ENCODE data around the gene RNF133.
"Not testable (repeated sequence)": the region's sequence is repeated elsewhere in the genome, so short reads cannot be mapped to it uniquely, and the experiment has no call there.

The RNF133 gene

GRCh38 chr7:122689346-122690109, 9.4 kb downstream of the RNF133 start:
- no peak overlapping the region for H3K27ac ChIP-seq (ENCODE audit: low read depth, low read length, severe bottlenecking)

GRCh38 chr7:122688400-122688998, 10.4 kb downstream of the RNF133 start:
- H3K36me3 ChIP-seq (ENCODE audit: control insufficient read depth, insufficient read depth, low read length): no peaks in the 10 kb centered on the region
- no peak overlapping the region for H3K27ac ChIP-seq (ENCODE audit: low read depth, low read length, severe bottlenecking)
- H3K9me3 ChIP-seq (ENCODE audit: control insufficient read depth, low read length): peaks cover 2% of the 10 kb centered on the region
- 58 to 89% methylated on average over 1 to 3 of the region's 6 CpGs for whole genome bisulfite sequencing, 2 experiments (ENCODE audit: insufficient coverage in 2 of 2)
- no peak overlapping the region for H3K4me3 ChIP-seq (ENCODE audit: extremely low read depth, insufficient read depth, low read length, poor library complexity, severe bottlenecking)
- H3K4me1 ChIP-seq (ENCODE audit: control insufficient read depth, insufficient read depth, low read length, poor library complexity, severe bottlenecking): no peaks in the 10 kb centered on the region

More at GRCh38 chr7:122689346-122690109, 9.4 kb downstream of the RNF133 start:
- H3K4me1 ChIP-seq (ENCODE audit: control insufficient read depth, insufficient read depth, low read length, poor library complexity, severe bottlenecking): no peaks in the 10 kb centered on the region
- 96% methylated on average over 13 of the region's 13 CpGs for WGBS, 2 experiments (ENCODE audit: insufficient coverage in 2 of 2)
- peaks cover 2% of the 10 kb centered on the region for H3K9me3 ChIP-seq (ENCODE audit: control insufficient read depth, low read length)
- no peak overlapping the region for H3K4me3 ChIP-seq (ENCODE audit: extremely low read depth, insufficient read depth, low read length, poor library complexity, severe bottlenecking)
- H3K36me3 ChIP-seq (ENCODE audit: control insufficient read depth, insufficient read depth, low read length): no peaks in the 10 kb centered on the region

DNA sequence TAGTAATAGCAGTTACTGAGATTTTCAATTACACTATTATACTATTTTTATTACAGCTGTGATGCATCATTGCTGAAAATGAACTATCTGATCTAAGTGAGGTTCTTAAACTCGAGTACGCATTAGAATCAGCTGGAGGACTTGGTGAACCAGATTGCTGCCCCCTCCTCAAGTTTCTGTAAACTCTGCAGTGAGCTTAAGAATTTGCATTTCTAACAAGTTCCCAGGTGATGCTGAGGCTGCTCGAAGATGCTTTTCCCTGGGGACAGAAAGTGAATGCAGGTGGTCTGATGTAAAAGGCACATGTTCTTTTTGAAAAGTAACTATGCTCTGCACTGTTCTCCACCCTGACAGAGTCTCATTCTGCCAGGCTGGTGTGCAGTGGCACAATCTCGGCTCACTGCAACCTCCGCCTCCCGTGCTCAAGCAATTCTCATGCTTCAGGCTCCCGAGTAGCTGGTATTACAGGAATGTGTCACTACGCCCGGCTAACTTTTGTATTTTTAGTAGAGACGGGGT, 12.5 kb downstream of the RNF133 start:
- Histone ChIP-seq H3K27ac (ENCODE audit: low read depth, low read length, severe bottlenecking) (no peak overlapping the region), H3K36me3 (ENCODE audit: control insufficient read depth, insufficient read depth, low read length) (no peaks in the 10 kb centered on the region), H3K4me1 (ENCODE audit: control insufficient read depth, insufficient read depth, low read length, poor library complexity, severe bottlenecking) (no peaks in the 10 kb centered on the region), H3K4me3 (ENCODE audit: extremely low read depth, insufficient read depth, low read length, poor library complexity, severe bottlenecking) (no peak overlapping the region), H3K9me3 (ENCODE audit: control insufficient read depth, low read length) (no peaks in the 10 kb centered on the region)
- 62 to 65% methylated on average over 7 to 8 of the region's 10 CpGs for WGBS, 2 experiments (ENCODE audit: insufficient coverage in 2 of 2)

- Histone ChIP-seq H3K4me3 (ENCODE audit: extremely low read depth, insufficient read depth, low read length, poor library complexity, severe bottlenecking) (no peak overlapping the region), H3K36me3 (ENCODE audit: control insufficient read depth, insufficient read depth, low read length) (no peaks in the 10 kb centered on the region), H3K27ac (ENCODE audit: low read depth, low read length, severe bottlenecking) (no peak overlapping the region), H3K9me3 (ENCODE audit: control insufficient read depth, low read length) (no peaks in the 10 kb centered on the region), H3K4me1 (ENCODE audit: control insufficient read depth, insufficient read depth, low read length, poor library complexity, severe bottlenecking) (no peaks in the 10 kb centered on the region)
- WGBS, 2 experiments (ENCODE audit: insufficient coverage in 2 of 2): no CpG with 5 or more reads among the region's 2 CpGs
These were observed 14.4 kb downstream of the RNF133 start for GRCh38 chr7:122684504-122684903.

GRCh38 chr7:122682815-122683550, 15.9 kb downstream of the RNF133 start:
- no peak overlapping the region for H3K4me3 ChIP-seq (ENCODE audit: extremely low read depth, insufficient read depth, low read length, poor library complexity, severe bottlenecking)
- no peak overlapping the region for H3K27ac ChIP-seq (ENCODE audit: low read depth, low read length, severe bottlenecking)
- WGBS, 2 experiments (ENCODE audit: insufficient coverage in 2 of 2): 80 to 82% methylated on average over 4 to 5 of the region's 8 CpGs

DNA sequence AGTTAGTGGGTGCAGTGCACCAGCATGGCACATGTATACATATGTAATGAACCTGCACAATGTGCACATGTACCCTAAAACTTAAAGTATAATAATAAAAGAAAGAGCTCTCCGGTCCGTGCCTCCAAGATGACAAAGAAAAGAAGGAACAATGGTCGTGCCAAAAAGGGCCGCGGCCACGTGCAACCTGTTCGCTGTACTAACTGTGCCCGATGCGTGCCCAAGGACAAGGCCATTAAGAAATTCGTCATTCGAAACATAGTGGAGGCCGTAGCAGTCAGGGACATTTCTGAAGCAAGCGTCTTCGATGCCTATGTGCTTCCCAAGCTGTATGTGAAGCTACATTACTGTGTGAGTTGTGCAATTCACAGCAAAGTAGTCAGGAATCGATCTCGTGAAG, 17.7 kb downstream of the RNF133 start:
- H3K27ac ChIP-seq (ENCODE audit: low read depth, low read length, severe bottlenecking); H3K4me1 ChIP-seq (ENCODE audit: control insufficient read depth, insufficient read depth, low read length, poor library complexity, severe bottlenecking); H3K36me3 ChIP-seq (ENCODE audit: control insufficient read depth, insufficient read depth, low read length); H3K9me3 ChIP-seq (ENCODE audit: control insufficient read depth, low read length); H3K4me3 ChIP-seq (ENCODE audit: extremely low read depth, insufficient read depth, low read length, poor library complexity, severe bottlenecking): not testable (repeated sequence)
- whole genome bisulfite sequencing, 2 experiments (ENCODE audit: insufficient coverage in 2 of 2): 86 to 95% methylated on average over 11 to 14 of the region's 16 CpGs

More at GRCh38 chr7:122682815-122683550, 15.9 kb downstream of the RNF133 start:
- no peaks in the 10 kb centered on the region for H3K4me1 ChIP-seq (ENCODE audit: control insufficient read depth, insufficient read depth, low read length, poor library complexity, severe bottlenecking)
- H3K9me3 ChIP-seq (ENCODE audit: control insufficient read depth, low read length): no peaks in the 10 kb centered on the region
- H3K36me3 ChIP-seq (ENCODE audit: control insufficient read depth, insufficient read depth, low read length): no peaks in the 10 kb centered on the region

DNA sequence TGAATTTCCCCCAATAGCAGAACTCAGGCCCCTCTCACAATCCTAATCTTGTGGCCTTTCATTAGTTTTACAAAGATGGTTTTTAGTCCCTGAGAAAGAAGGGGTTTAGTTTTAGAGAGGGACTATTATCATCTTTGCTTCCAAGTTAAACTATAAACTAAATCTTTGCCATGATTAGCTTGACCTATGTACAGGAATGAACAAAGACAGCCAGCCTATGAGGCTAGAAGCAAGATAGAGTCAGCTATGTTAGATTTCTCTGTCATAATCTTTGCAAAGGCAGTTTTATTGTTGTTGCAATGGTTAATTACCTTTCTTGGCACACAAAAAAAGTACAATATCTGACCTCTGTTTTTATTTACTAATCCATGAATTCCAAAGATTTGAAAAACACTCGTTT, 19.1 kb downstream of the RNF133 start:
- WGBS, 2 experiments (ENCODE audit: insufficient coverage in 2 of 2): no CpG with 5 or more reads among the region's 1 CpG
- Histone ChIP-seq H3K27ac (ENCODE audit: low read depth, low read length, severe bottlenecking) (no peak overlapping the region), H3K4me3 (ENCODE audit: extremely low read depth, insufficient read depth, low read length, poor library complexity, severe bottlenecking) (no peak overlapping the region), H3K9me3 (ENCODE audit: control insufficient read depth, low read length) (no peaks in the 10 kb centered on the region), H3K36me3 (ENCODE audit: control insufficient read depth, insufficient read depth, low read length) (no peaks in the 10 kb centered on the region), H3K4me1 (ENCODE audit: control insufficient read depth, insufficient read depth, low read length, poor library complexity, severe bottlenecking) (no peaks in the 10 kb centered on the region)

- 56 to 63% methylated on average over 8 to 9 of the region's 9 CpGs for WGBS, 2 experiments (ENCODE audit: insufficient coverage in 2 of 2)
- not testable (repeated sequence) for H3K36me3 ChIP-seq (ENCODE audit: control insufficient read depth, insufficient read depth, low read length); H3K4me1 ChIP-seq (ENCODE audit: control insufficient read depth, insufficient read depth, low read length, poor library complexity, severe bottlenecking); H3K9me3 ChIP-seq (ENCODE audit: control insufficient read depth, low read length); H3K4me3 ChIP-seq (ENCODE audit: extremely low read depth, insufficient read depth, low read length, poor library complexity, severe bottlenecking); H3K27ac ChIP-seq (ENCODE audit: low read depth, low read length, severe bottlenecking)
These were observed 19.6 kb downstream of the RNF133 start for GRCh38 chr7:122679269-122679709.

DNA sequence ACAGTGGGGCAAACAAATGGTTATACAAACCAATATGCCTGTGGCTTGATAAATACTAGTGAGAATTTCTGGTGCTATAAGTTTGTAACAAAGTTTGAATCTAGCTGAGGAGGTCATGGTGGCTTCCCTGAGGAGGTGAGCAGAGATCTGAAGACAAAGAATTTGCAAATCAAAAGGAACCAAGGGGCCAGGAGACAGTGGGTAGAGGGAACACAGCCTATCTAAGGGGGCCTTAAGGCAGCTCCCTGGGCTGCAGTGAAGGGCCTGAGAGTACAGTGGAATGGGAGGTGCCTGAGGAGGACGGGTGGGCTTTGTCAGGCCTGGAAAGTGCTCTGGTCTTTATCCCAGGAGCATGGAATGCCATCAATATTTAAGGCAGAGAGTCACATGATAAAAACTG, 21.8 kb downstream of the RNF133 start:
- no peaks in the 10 kb centered on the region for H3K4me1 ChIP-seq (ENCODE audit: control insufficient read depth, insufficient read depth, low read length, poor library complexity, severe bottlenecking)
- WGBS, 2 experiments (ENCODE audit: insufficient coverage in 2 of 2): 50% methylated on average over 1 of the region's 1 CpG; no CpG with 5 or more reads in 1 of the 2 experiments
- no peaks in the 10 kb centered on the region for H3K36me3 ChIP-seq (ENCODE audit: control insufficient read depth, insufficient read depth, low read length)
- H3K4me3 ChIP-seq (ENCODE audit: extremely low read depth, insufficient read depth, low read length, poor library complexity, severe bottlenecking): no peak overlapping the region
- no peaks in the 10 kb centered on the region for H3K9me3 ChIP-seq (ENCODE audit: control insufficient read depth, low read length)
- no peak overlapping the region for H3K27ac ChIP-seq (ENCODE audit: low read depth, low read length, severe bottlenecking)

DNA sequence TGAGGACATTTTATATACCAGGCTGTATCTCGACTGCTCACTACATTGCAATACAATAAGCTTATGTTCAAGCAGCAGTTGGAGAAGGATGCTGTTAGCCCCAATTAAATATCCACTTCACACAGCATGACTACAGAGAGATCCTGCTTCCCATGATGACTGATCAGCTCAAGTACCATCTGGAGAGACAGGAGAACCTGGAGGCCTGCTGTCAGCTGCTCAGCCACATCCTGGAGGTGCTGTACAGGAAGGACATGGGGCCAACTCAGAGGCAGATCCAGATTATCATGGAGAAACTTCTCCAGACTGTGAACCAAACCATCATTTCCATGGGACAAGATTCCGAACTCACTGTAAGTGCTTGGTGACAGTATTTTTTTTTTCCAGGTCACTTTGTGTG, 22.5 kb downstream of the RNF133 start:
- WGBS, 2 experiments (ENCODE audit: insufficient coverage in 2 of 2): 100% methylated on average over 1 of the region's 2 CpGs; no CpG with 5 or more reads in 1 of the 2 experiments
- no peaks in the 10 kb centered on the region for H3K4me1 ChIP-seq (ENCODE audit: control insufficient read depth, insufficient read depth, low read length, poor library complexity, severe bottlenecking)
- H3K9me3 ChIP-seq (ENCODE audit: control insufficient read depth, low read length): no peaks in the 10 kb centered on the region
- H3K4me3 ChIP-seq (ENCODE audit: extremely low read depth, insufficient read depth, low read length, poor library complexity, severe bottlenecking): no peak overlapping the region
- H3K36me3 ChIP-seq (ENCODE audit: control insufficient read depth, insufficient read depth, low read length): no peaks in the 10 kb centered on the region
- no peak overlapping the region for H3K27ac ChIP-seq (ENCODE audit: low read depth, low read length, severe bottlenecking)

Data from mesodermal cell (in vitro differentiated cells).